Karpas-422 (cell line): ENCODE measurements around the gene NIF3L1. TPM values are rescaled to one million over a fixed set of nuclear protein-coding genes. Genes with fewer than 3 reads are reported as not detected.

Experiments
- DNase-seq: peaks from one replicate; pipeline ENCODE4 v3.0.0-alpha.2; 2015
- H2AFZ ChIP-seq: fragments of 200-600 bp; sonication (generic); 2 replicates; pipeline ENCODE4 v1.6.1; 2014; ENCODE audit warnings: antibody characterized with exemption, low read length, mixed read lengths
- H3K27ac ChIP-seq: fragments of 200-600 bp; sonication (generic); 2 replicates; pipeline ENCODE4 v1.5.1; 2014; ENCODE audit warnings: mild to moderate bottlenecking, low read length, moderate library complexity
- H3K27me3 ChIP-seq: fragments of 200-600 bp; sonication (generic); 2 replicates; pipeline ENCODE4 v1.6.1; 2014; ENCODE audit warnings: low read length, mixed read lengths
- H3K36me3 ChIP-seq: fragments of 200-600 bp; sonication (generic); 2 replicates; pipeline ENCODE4 v1.6.1; 2014; ENCODE audit warnings: low read length, mixed read lengths; ENCODE audit not compliant: insufficient read depth
- H3K4me1 ChIP-seq: fragments of 200-600 bp; sonication (generic); 2 replicates; pipeline ENCODE4 v1.6.1; 2014; ENCODE audit warnings: mild to moderate bottlenecking, low read length, mixed read lengths
- H3K4me2 ChIP-seq: fragments of 200-600 bp; sonication (generic); 2 replicates; pipeline ENCODE4 v1.6.1; 2014; ENCODE audit warnings: low read length, low read depth, mild to moderate bottlenecking; ENCODE audit not compliant: poor library complexity, severe bottlenecking
- H3K4me3 ChIP-seq: fragments of 200-600 bp; sonication (generic); 2 replicates; pipeline ENCODE4 v1.5.1; 2014; ENCODE audit warnings: mild to moderate bottlenecking, antibody characterized with exemption, low read length, mixed read lengths
- H3K79me2 ChIP-seq: fragments of 200-600 bp; sonication (generic); 2 replicates; pipeline ENCODE4 v1.6.1; 2014; ENCODE audit warnings: mild to moderate bottlenecking, low read length, mixed read lengths
- H3K9ac ChIP-seq: fragments of 200-600 bp; sonication (generic); 2 replicates; pipeline ENCODE4 v1.6.0; 2014; ENCODE audit warnings: low read length
- H3K9me2 ChIP-seq: fragments of 200-600 bp; sonication (generic), shearing (Covaris generic); replicated peaks from 2 replicates; pipeline ENCODE4 v1.6.0; 2014; ENCODE audit warnings: mild to moderate bottlenecking, low read length, moderate library complexity; ENCODE audit not compliant: insufficient read depth
- H3K9me3 ChIP-seq: fragments of 300-700, 200-600 bp; sonication (generic); 2 replicates; pipeline ENCODE4 v1.6.1; 2014; ENCODE audit warnings: low read length, mixed read lengths
- H4K20me1 ChIP-seq: fragments of 200-600 bp; sonication (generic); 2 replicates; pipeline ENCODE4 v1.6.1; 2014; ENCODE audit warnings: mild to moderate bottlenecking, antibody characterized with exemption, low read length, low read depth; ENCODE audit not compliant: insufficient read depth
- total RNA-seq: library from RNA; depleted of rRNA; stranded (reverse); fragments of >200 nt; shearing (Covaris generic); gene quantifications from 2 replicates; pipeline ENCODE4 v1.2.3, GENCODE V29; 2014; ENCODE audit warnings: low replicate concordance

Gene NIF3L1
- total RNA-seq, 1 experiment from 2014 or later, result 71.4 TPM

- Histone ChIP-seq H3K9ac (no peak overlapping the region), H3K9me2 (no peaks in the 10 kb centered on the region)
These were observed 38.5 kb upstream of the NIF3L1 start for GRCh38 chr2:200850512-200851256.

GRCh38 chr2:200851398-200852248 is 37.5 kb upstream of the NIF3L1 start:
- Histone ChIP-seq H3K9me2 (no peaks in the 10 kb centered on the region), H3K4me1 (no peaks in the 10 kb centered on the region), H3K36me3 (peaks cover 42% of the 10 kb centered on the region), H3K9ac (no peak overlapping the region), H3K79me2 (no peaks in the 10 kb centered on the region), H3K27me3 (no peaks in the 10 kb centered on the region), H3K9me3 (no peaks in the 10 kb centered on the region), H3K4me2 (no peak overlapping the region), H3K4me3 (no peak overlapping the region), H2AFZ (no peak overlapping the region), H3K27ac (no peak overlapping the region), H4K20me1 (0 out of 2 replicates have a peak, but pooled peaks cover 6% of the 10 kb centered on the region)
- no peak for DNase-seq

More at GRCh38 chr2:200850512-200851256, 38.5 kb upstream of the NIF3L1 start:
- H3K4me3 ChIP-seq, result no peak overlapping the region
- no peak for DNase-seq
- no peak overlapping the region for H3K4me2 ChIP-seq
- no peaks in the 10 kb centered on the region for H3K79me2 ChIP-seq
- no peaks in the 10 kb centered on the region for H3K9me3 ChIP-seq
- H3K36me3 ChIP-seq, result peaks cover 36% of the 10 kb centered on the region
- H3K27me3 ChIP-seq, result no peaks in the 10 kb centered on the region
- no peak overlapping the region for H2AFZ ChIP-seq
- 0 out of 2 replicates have a peak, but pooled peaks cover 6% of the 10 kb centered on the region for H4K20me1 ChIP-seq
- no peak overlapping the region for H3K27ac ChIP-seq
- no peaks in the 10 kb centered on the region for H3K4me1 ChIP-seq

- no peak for DNase-seq
- Histone ChIP-seq H3K79me2 (peaks cover 6% of the 10 kb centered on the region), H3K36me3 (peaks cover 52% of the 10 kb centered on the region), H3K27ac (no peak overlapping the region), H3K4me3 (no peak overlapping the region), H3K9me2 (no peaks in the 10 kb centered on the region), H3K4me1 (no peaks in the 10 kb centered on the region), H3K27me3 (no peaks in the 10 kb centered on the region), H2AFZ (no peak overlapping the region), H4K20me1 (0 out of 2 replicates have a peak, but pooled peaks cover 6% of the 10 kb centered on the region), H3K4me2 (no peak overlapping the region), H3K9me3 (no peaks in the 10 kb centered on the region), H3K9ac (no peak overlapping the region)
These were observed 36.6 kb upstream of the NIF3L1 start for GRCh38 chr2:200852605-200853004.

GRCh38 chr2:200856806-200857205 is 32.4 kb upstream of the NIF3L1 start:
- Histone ChIP-seq H3K4me1 (peaks cover 7% of the 10 kb centered on the region), H3K9me3 (no peaks in the 10 kb centered on the region), H3K27me3 (no peaks in the 10 kb centered on the region), H4K20me1 (0 out of 2 replicates have a peak, but pooled peaks cover 6% of the 10 kb centered on the region), H3K9me2 (no peaks in the 10 kb centered on the region), H3K27ac (no peak overlapping the region), H3K36me3 (peaks cover 87% of the 10 kb centered on the region), H3K9ac (no peak overlapping the region), H3K4me3 (no peak overlapping the region), H2AFZ (no peak overlapping the region), H3K79me2 (peaks cover 47% of the 10 kb centered on the region), H3K4me2 (no peak overlapping the region)
- no peak for DNase-seq

- Histone ChIP-seq H3K4me1 (peaks cover 23% of the 10 kb centered on the region), H3K27me3 (no peaks in the 10 kb centered on the region), H3K27ac (no peak overlapping the region), H3K4me3 (no peak overlapping the region), H3K9ac (no peak overlapping the region), H2AFZ (no peak overlapping the region), H3K36me3 (peaks cover 59% of the 10 kb centered on the region), H4K20me1 (peaks cover 11% of the 10 kb centered on the region; the same call in 1 of the 2 replicates), H3K4me2 (no peak overlapping the region), H3K9me2 (no peaks in the 10 kb centered on the region), H3K9me3 (no peaks in the 10 kb centered on the region), H3K79me2 (peaks cover 73% of the 10 kb centered on the region)
- DNase-seq, result no peak
These were observed 28.9 kb upstream of the NIF3L1 start for GRCh38 chr2:200860092-200860795.

GRCh38 chr2:200861617-200862155 is 27.5 kb upstream of the NIF3L1 start:
- peak overlapping the region; percentile 41; the same call in 1 of the 2 replicates for H3K27ac ChIP-seq
- H3K9me2 ChIP-seq, result no peaks in the 10 kb centered on the region
- no peaks in the 10 kb centered on the region for H3K27me3 ChIP-seq
- H3K4me1 ChIP-seq, result peaks cover 23% of the 10 kb centered on the region
- DNase-seq, result no peak
- peak overlapping the region; percentile 90 for H3K9ac ChIP-seq
- peaks cover 11% of the 10 kb centered on the region; the same call in 1 of the 2 replicates for H4K20me1 ChIP-seq
- peak overlapping the region; percentile 73 for H3K4me2 ChIP-seq
- H3K9me3 ChIP-seq, result no peaks in the 10 kb centered on the region
- peaks cover 73% of the 10 kb centered on the region for H3K79me2 ChIP-seq
- H2AFZ ChIP-seq, result no peak overlapping the region
- peak overlapping the region; percentile 76 for H3K4me3 ChIP-seq
- peaks cover 52% of the 10 kb centered on the region for H3K36me3 ChIP-seq

- Histone ChIP-seq H2AFZ (no peak overlapping the region), H3K79me2 (peaks cover 67% of the 10 kb centered on the region), H3K27me3 (no peaks in the 10 kb centered on the region), H3K9me2 (no peaks in the 10 kb centered on the region), H3K4me3 (peak overlapping the region; percentile 76), H3K4me2 (peak overlapping the region; percentile 73), H3K9me3 (no peaks in the 10 kb centered on the region), H3K4me1 (peaks cover 23% of the 10 kb centered on the region), H3K36me3 (peaks cover 43% of the 10 kb centered on the region), H4K20me1 (peaks cover 11% of the 10 kb centered on the region; the same call in 1 of the 2 replicates), H3K27ac (peak overlapping the region; percentile 80; the same call in 1 of the 2 replicates), H3K9ac (peak overlapping the region; percentile 90)
- peak; percentile 60 for DNase-seq
These were observed 26.6 kb upstream of the NIF3L1 start for GRCh38 chr2:200862532-200863000.
